K562 (cell line): ENCODE results near the gene NDUFB10. TPM values are rescaled to one million over a fixed set of nuclear protein-coding genes. Genes with fewer than 3 reads are reported as not detected.
A peak's percentile ranks its signal among the peaks of the same experiment; 100 is the strongest.

Experiments
- BDP1 ChIP-seq: IDR thresholded peaks from 3 replicates; pipeline ENCODE4 v1.6.1; 2011; ENCODE audit not compliant: insufficient read length, insufficient read depth
- CC2D1A ChIP-seq: fragments of 450-650 bp; IDR thresholded peaks from 2 replicates; pipeline ENCODE4 v1.6.1; 2017; ENCODE audit warnings: mild to moderate bottlenecking
- FOXK2 ChIP-seq, 2 experiments: fragments of 450-650 bp; IDR thresholded peaks in 1 of 2; conservative IDR thresholded peaks in 1 of 2; 2 replicates each; pipeline ENCODE4 v1.6.1; 2016; ENCODE audit warnings: low read depth in 2 of 2, mild to moderate bottlenecking in 1 of 2
- FOXP1 ChIP-seq: sonication (generic); formaldehyde crosslinking; IDR thresholded peaks from 2 replicates; pipeline ENCODE4 v1.8.0; 2022; ENCODE audit warnings: mild to moderate bottlenecking, missing genetic modification reagents
- KDM1A ChIP-seq, 2 experiments: fragments of 450-650 bp; IDR thresholded peaks; 2 replicates each; pipeline ENCODE4 v1.6.1; 2016; ENCODE audit warnings: mild to moderate bottlenecking in 2 of 2
- KLF6 ChIP-seq: fragments of 250-450 bp; sonication (Bioruptor Pico); IDR thresholded peaks from 2 replicates; pipeline ENCODE4 v1.4.0; 2020; ENCODE audit warnings: mild to moderate bottlenecking, moderate library complexity, borderline replicate concordance
- MAZ ChIP-seq, 2 experiments: fragments of 450-650 bp in 1 of 2; sonication (generic) in 1 of 2; formaldehyde crosslinking; IDR thresholded peaks in 1 of 2; conservative IDR thresholded peaks in 1 of 2; 2 replicates each; pipeline versions ENCODE4 v1.4.0 to v1.5.0; 2020; ENCODE audit warnings: mild to moderate bottlenecking in 1 of 2, missing genetic modification reagents in 1 of 2
- NELFE ChIP-seq: IDR thresholded peaks from 2 replicates; pipeline ENCODE4 v1.6.1; 2011; ENCODE audit warnings: mild to moderate bottlenecking; ENCODE audit not compliant: insufficient read depth, insufficient read length
- POLR2G ChIP-seq: fragments of 200-400 bp; formaldehyde crosslinking; IDR thresholded peaks from 2 replicates; pipeline ENCODE4 v1.6.1; 2017; ENCODE audit warnings: low read depth, mild to moderate bottlenecking, antibody characterized with exemption, low read length, moderate library complexity
- PRPF4 ChIP-seq: fragments of 200-400 bp; formaldehyde crosslinking; IDR thresholded peaks from one replicate; pipeline ENCODE4 v1.6.1; 2017; ENCODE audit warnings: low read length, low read depth, mild to moderate bottlenecking; ENCODE audit not compliant: insufficient read depth, poor library complexity, severe bottlenecking
- XRCC5 ChIP-seq: fragments of 200-400 bp; formaldehyde crosslinking; IDR thresholded peaks from 2 replicates; pipeline ENCODE4 v1.6.1; 2017; ENCODE audit warnings: low read depth, mild to moderate bottlenecking, low read length
- ZC3H4 ChIP-seq: sonication (generic); formaldehyde crosslinking; IDR thresholded peaks from 2 replicates; pipeline ENCODE4 v1.9.0; 2021; ENCODE audit warnings: missing genetic modification reagents, borderline replicate concordance
- ZFP1 ChIP-seq: fragments of 450-650 bp; formaldehyde crosslinking; IDR thresholded peaks from 2 replicates; pipeline ENCODE4 v1.4.0; 2020; ENCODE audit warnings: mild to moderate bottlenecking, mixed read lengths
- ZNF561 ChIP-seq: fragments of 450-650 bp; formaldehyde crosslinking; conservative IDR thresholded peaks from 2 replicates; pipeline ENCODE4 v1.4.0; 2020; ENCODE audit warnings: mild to moderate bottlenecking, moderate library complexity
- polyA plus RNA-seq, 8 experiments: library from polyadenylated mRNA; depleted of rRNA in 4 of 8; stranded (reverse) in 5 of 8; unstranded in 3 of 8; fragments of >200 nt; fragmentation: Nextera tagmentation in 2 of 8; fragmentation: Illumina TruSeq in 1 of 8; extraction: Ambion mirVana in 2 of 8; extraction: Trizol in 1 of 8; gene quantifications; 2 replicates each; pipeline versions ENCODE4 v1.2.1 to v1.2.3, GENCODE V29; 2011 to 2014; ENCODE audit warnings: inconsistent platforms in 1 of 8, missing spikeins in 1 of 8
- total RNA-seq, 7 experiments: library from RNA; depleted of rRNA in 6 of 7; stranded (reverse); fragments of >200 nt in 6 of 7; fragmentation: Illumina TruSeq in 2 of 7; extraction: Trizol in 2 of 7; gene quantifications; 2 replicates each; pipeline versions ENCODE4 v1.2.1 to v1.2.3, GENCODE V29; 2011 to 2021; ENCODE audit warnings: low replicate concordance in 1 of 7
- TF ChIP-seq, protein P1 (sequence below): fragments of 250-450 bp; sonication (Bioruptor Pico); IDR thresholded peaks from 2 replicates; pipeline ENCODE4 v1.9.0; 2021; ENCODE audit warnings: mild to moderate bottlenecking, inconsistent platforms
- TF ChIP-seq, protein P2 (sequence below), 2 experiments: fragments of 450-650 bp in 1 of 2; IDR thresholded peaks; 2 replicates each; pipeline ENCODE4 v1.6.1; 2011 to 2017; ENCODE audit warnings: low read depth in 2 of 2, antibody characterized with exemption in 1 of 2, borderline replicate concordance in 1 of 2, low read length in 1 of 2, mild to moderate bottlenecking in 1 of 2, mixed read lengths in 1 of 2; ENCODE audit not compliant: control insufficient read depth in 1 of 2
- TF ChIP-seq, protein P3 (sequence below): sonication (generic); formaldehyde crosslinking; IDR thresholded peaks from 2 replicates; pipeline ENCODE4 v1.8.0; 2022; ENCODE audit warnings: missing genetic modification reagents, mild to moderate bottlenecking, moderate library complexity, borderline replicate concordance
- TF ChIP-seq, protein P4 (sequence below): fragments of 250-450 bp; sonication (Bioruptor Pico); IDR thresholded peaks from 2 replicates; pipeline ENCODE4 v1.8.0; 2021; ENCODE audit warnings: mild to moderate bottlenecking, moderate library complexity

Gene NDUFB10
- total and polyA plus RNA-seq, 9 of the 15 experiments (the other 6 are each of a cell fraction or from before 2014, with no cell fraction given): 69.3 to 527 (median 161) TPM

DNA sequence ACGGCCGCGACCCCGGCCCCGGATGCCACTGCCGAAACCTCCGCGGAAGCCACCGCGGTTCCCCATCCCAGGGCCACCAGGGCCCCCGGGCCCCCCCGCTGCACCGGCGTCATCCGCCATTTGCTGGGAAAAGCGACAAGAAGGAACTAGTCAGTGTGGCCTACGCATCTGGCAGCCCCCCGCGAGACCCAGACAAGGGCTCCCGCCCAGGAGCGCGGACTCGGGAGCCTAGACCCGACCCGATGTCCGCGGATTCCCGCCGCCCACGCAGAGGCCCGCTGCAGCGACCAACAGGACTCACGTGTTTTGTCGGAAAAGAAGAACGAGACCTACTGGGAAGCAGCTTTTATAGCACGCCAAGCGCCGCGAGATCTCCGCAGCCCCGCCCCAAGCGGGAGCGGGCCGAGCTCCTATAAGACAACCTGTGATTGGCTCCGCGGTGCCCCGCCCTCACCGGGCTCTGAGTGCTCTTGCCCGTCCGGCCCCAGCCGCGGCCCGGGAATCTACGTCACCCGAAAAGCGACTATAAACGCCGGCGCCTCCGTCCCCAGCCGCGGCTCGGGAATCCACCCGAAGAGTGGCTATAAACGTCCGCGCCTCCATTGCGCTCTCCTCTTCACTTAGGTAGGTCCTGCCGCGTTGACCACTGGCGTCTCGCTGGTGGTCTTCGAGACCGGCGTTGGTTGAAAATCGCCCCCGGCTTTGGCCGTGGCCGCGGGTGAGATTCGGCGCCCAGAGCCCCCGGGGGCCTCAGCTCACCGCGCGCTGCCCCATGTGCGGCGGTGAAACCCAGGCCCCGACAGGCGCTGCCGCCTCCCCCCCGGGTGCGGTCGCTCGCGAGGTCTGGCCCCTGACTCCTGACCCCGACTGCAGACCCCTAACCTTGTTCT lies 5.4 kb downstream of the NDUFB10 start, which contains the start of gene RPS2 (continued):
- TF ChIP-seq, protein P1, sequence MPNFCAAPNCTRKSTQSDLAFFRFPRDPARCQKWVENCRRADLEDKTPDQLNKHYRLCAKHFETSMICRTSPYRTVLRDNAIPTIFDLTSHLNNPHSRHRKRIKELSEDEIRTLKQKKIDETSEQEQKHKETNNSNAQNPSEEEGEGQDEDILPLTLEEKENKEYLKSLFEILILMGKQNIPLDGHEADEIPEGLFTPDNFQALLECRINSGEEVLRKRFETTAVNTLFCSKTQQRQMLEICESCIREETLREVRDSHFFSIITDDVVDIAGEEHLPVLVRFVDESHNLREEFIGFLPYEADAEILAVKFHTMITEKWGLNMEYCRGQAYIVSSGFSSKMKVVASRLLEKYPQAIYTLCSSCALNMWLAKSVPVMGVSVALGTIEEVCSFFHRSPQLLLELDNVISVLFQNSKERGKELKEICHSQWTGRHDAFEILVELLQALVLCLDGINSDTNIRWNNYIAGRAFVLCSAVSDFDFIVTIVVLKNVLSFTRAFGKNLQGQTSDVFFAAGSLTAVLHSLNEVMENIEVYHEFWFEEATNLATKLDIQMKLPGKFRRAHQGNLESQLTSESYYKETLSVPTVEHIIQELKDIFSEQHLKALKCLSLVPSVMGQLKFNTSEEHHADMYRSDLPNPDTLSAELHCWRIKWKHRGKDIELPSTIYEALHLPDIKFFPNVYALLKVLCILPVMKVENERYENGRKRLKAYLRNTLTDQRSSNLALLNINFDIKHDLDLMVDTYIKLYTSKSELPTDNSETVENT: 0 out of 2 replicates have a peak, but pooled peaks have one; percentile 47
- TF ChIP-seq PRPF4 (peak; percentile 96), MAZ (CRISPR knock-in tag; conservative IDR thresholded peaks at IDR 0.05 in 1 of 2, IDR thresholded peaks at IDR 0.05 in 1 of 2) (peak; percentile 68 to 94; a peak in 3 of 4 replicates), KDM1A (IDR thresholded peaks at IDR 0.05) (no peak), CC2D1A (no peak), FOXP1 (CRISPR knock-in tag) (peak; percentile 86; the same call in 1 of the 2 replicates), BDP1 (no peak), KLF6 (CRISPR knock-in tag) (peak; percentile 36; the same call in 1 of the 2 replicates), POLR2G (peak; percentile 99), FOXK2 (conservative IDR thresholded peaks at IDR 0.05 in 1 of 2, IDR thresholded peaks at IDR 0.05 in 1 of 2; ENCODE audit: low read depth in 2 of 2) (peak; percentile 67 to 69; a peak in 2 of 4 replicates), ZNF561 (CRISPR knock-in tag) (no peak; the same call in 1 of the 2 replicates), XRCC5 (peak; percentile 52), ZC3H4 (CRISPR knock-in tag) (no peak), NELFE (peak; percentile 87), ZFP1 (CRISPR knock-in tag) (no peak)
- TF ChIP-seq, protein P2, sequence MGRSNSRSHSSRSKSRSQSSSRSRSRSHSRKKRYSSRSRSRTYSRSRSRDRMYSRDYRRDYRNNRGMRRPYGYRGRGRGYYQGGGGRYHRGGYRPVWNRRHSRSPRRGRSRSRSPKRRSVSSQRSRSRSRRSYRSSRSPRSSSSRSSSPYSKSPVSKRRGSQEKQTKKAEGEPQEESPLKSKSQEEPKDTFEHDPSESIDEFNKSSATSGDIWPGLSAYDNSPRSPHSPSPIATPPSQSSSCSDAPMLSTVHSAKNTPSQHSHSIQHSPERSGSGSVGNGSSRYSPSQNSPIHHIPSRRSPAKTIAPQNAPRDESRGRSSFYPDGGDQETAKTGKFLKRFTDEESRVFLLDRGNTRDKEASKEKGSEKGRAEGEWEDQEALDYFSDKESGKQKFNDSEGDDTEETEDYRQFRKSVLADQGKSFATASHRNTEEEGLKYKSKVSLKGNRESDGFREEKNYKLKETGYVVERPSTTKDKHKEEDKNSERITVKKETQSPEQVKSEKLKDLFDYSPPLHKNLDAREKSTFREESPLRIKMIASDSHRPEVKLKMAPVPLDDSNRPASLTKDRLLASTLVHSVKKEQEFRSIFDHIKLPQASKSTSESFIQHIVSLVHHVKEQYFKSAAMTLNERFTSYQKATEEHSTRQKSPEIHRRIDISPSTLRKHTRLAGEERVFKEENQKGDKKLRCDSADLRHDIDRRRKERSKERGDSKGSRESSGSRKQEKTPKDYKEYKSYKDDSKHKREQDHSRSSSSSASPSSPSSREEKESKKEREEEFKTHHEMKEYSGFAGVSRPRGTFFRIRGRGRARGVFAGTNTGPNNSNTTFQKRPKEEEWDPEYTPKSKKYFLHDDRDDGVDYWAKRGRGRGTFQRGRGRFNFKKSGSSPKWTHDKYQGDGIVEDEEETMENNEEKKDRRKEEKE (IDR thresholded peaks at IDR 0.05; ENCODE audit: borderline replicate concordance in 1 of 2, control insufficient read depth in 1 of 2, low read depth in 2 of 2, low read length in 1 of 2): no peak
- TF ChIP-seq, protein P3, sequence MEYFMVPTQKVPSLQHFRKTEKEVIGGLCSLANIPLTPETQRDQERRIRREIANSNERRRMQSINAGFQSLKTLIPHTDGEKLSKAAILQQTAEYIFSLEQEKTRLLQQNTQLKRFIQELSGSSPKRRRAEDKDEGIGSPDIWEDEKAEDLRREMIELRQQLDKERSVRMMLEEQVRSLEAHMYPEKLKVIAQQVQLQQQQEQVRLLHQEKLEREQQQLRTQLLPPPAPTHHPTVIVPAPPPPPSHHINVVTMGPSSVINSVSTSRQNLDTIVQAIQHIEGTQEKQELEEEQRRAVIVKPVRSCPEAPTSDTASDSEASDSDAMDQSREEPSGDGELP (CRISPR knock-in tag): peak; percentile 63
- TF ChIP-seq, protein P4, sequence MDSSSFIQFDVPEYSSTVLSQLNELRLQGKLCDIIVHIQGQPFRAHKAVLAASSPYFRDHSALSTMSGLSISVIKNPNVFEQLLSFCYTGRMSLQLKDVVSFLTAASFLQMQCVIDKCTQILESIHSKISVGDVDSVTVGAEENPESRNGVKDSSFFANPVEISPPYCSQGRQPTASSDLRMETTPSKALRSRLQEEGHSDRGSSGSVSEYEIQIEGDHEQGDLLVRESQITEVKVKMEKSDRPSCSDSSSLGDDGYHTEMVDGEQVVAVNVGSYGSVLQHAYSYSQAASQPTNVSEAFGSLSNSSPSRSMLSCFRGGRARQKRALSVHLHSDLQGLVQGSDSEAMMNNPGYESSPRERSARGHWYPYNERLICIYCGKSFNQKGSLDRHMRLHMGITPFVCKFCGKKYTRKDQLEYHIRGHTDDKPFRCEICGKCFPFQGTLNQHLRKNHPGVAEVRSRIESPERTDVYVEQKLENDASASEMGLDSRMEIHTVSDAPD (CRISPR knock-in tag): no peak
